NCI-H2227 (cell line): ENCODE data around the gene CREB3L2.

Source experiments
- DNase-seq: peaks from one replicate; lab custom pipeline; 2025; ENCODE audit not compliant: unreplicated experiment; lab: John Stamatoyannopoulos, UW

CREB3L2 gene

DNA sequence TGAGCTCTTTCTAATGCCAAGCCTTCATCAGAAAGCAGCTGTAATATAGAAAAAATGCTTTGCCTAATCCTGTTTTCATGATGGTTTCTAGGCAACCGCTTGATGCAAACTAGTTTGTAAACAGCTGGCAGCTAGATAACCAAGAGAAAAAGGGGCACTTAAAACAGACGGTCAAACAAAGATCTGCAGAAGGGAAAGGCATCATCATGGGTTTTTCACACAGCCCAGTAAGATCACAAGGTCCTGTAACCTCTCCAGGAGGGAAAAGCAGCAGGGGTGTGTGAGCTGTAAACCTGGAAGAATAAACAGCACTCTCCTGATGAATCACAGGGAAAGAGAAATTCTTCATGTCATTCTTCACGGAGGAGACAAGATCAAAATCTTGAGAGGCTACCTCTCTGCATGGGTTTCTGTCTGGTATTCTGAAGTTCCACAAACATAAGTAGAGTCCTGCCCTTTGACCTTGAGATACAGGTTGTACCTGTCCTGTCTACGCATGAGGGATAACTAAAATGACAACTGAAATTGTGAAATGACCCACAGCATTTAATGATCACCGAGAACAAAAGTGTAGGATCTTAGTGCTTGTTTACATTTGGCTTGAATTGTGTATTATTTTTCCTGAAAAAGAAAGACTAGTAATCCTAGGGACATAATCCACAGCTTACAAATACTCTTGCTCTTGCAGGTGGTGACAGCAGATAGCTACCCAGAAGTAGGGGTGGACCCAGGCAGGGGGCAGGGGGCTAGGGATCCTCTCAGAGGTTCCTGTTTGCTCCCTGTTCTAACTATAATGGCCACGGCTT is 48.0 kb downstream of the CREB3L2 start:
- peak; percentile 69 for DNase-seq

- no peak for DNase-seq
Observed at GRCh38 chr7:137953043-137953664, 48.7 kb downstream of the CREB3L2 start.

DNA sequence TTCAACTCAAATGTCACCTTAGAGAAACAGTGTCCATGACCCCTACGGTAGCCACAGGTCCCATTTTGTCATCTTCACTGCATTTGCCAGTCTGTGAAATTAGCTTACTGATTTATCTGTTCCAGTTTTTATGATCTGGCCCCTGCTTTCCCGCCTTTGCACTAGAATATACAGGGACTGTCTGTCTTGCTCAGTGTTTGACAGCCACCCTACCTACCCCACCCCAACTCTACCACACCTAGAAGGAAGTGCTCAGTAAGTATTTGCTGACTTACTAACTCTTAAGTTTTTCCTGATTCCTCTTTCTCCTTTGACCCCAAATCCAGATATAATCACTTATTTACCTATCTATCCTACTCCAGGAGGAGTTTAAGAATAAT is 49.5 kb downstream of the CREB3L2 start:
- no peak for DNase-seq

DNA sequence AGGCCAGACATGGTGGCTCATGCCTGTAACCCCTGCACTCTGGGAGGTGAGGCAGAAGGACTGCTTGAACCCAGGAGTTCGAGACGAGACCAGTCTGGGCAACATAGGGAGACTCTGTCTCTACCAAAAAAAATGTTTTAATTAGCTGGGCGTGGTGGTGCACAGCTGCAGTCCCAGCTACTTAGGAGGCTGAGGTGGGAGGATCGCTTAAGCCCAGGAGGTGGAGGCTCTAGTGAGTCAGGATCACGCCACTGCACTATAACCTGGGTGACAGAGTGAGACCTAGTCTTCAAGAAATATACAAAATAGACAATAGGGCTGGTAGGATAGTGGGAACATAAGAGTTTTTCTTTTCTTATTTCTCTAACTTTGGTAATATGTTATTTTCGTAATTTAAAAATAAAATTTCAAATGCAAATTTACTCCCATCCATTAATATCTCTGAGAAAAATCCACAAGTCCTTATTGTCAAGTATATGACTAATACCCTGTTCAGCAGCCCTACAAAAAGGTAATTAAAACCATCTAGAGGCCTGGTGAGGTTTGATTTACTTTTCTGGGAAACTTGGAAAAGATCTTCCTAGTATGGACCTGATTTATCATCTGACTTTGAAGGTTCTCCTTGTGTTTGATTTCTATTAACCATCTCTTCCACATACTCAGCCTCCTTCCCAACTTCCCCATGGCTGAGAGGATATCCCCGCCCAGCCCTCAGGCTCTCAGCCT is 50.0 kb downstream of the CREB3L2 start:
- DNase-seq: no peak

DNA sequence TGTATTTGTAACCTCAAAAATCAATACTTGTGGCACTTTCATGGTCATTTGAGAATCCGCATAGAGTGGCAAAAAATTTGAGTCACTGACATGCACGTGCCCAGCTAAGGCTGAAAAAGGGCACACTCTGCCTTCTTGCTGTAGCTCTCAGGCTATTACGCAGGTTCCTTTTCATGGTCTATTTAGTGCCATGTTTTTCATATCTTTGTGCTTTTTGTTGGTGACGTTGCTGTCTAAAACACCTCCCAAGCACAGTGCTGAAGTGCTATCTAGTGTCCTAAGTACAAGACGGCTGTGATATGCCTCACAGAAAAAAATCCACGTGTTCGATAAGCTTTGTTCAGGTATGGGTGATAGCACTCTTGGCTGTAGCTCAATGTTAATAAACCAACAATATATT is 50.9 kb downstream of the CREB3L2 start:
- no peak for DNase-seq

GRCh38 chr7:137950263-137950621 is 51.6 kb downstream of the CREB3L2 start:
- no peak for DNase-seq

- DNase-seq: no peak
Observed at GRCh38 chr7:137949416-137950262, 52.2 kb downstream of the CREB3L2 start.

GRCh38 chr7:137948845-137949330 is 53.0 kb downstream of the CREB3L2 start:
- DNase-seq: no peak

DNA sequence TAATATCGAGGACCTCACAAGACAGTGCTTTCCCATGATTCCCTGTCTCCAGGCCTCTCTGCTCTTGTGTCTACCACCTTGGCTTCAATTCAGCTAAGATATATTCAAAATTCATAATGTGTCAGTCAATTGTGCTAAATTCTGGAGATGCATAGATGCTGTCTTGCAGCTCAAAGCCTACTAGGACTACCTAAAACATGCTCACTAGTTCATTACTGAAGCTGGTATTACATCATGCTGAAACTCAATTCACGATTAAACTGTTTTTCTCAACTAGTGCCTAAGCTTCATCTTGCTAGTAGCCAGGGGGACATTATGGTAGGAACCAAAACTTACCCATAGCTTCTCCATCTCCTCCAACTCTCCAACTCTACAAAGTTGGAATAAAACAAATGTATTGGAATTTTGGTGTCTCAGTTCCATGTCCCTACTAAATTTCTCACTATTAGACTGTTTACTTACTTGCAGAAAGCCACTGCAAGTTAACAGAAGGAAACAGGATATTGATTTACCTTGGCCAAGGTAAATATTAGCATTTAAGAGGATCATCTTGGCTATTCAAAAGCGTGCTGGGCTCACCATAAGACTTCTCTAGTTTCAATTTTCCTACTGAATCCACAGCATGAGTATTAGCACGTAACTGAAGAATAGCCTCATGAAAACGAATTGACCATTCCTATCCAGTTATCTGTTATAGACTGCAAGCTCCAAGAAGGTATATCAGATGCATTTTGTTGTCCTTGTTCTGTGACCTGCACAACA is 53.6 kb downstream of the CREB3L2 start:
- no peak for DNase-seq

DNA sequence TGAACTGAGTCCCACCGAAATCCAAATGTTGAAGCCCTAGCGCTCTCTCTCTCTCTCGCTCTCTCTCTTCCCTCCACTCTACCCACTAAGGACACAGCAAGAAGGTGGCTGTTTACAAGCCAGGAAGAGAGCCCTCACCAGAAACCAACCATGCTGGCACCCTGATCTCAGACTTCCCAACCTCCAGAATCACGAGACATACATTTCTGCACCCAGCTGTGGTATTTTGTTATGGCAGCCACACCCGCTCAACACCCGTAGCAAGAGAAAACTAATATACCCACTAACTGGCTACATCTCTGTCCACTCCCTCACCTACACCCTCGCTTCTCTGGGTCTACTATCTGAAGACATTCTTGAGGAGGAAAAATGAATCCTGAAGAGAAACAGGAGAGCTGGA is 54.8 kb downstream of the CREB3L2 start:
- no peak for DNase-seq

- DNase-seq: peak; percentile 90
Observed at GRCh38 chr7:137946011-137946410, 55.9 kb downstream of the CREB3L2 start.

DNA sequence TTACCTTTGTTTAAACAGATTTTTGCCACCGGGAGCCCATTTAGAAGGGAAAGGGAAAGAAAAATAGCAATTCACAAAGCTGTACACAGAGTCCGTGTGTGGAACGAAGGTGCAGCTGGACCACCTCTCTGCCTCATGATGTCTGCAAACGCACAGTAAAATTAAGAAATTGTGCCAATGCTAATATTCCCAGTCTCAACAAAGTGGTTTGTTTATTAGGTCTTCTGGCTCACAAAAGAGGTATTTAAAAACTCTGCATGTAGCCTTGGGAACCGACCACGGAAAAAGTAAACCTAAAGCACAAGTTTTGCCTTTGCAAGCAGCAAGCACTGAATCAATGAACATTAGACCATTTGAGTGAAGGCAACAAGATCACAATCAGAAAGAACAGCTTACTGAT is 57.7 kb downstream of the CREB3L2 start:
- DNase-seq: no peak

DNA sequence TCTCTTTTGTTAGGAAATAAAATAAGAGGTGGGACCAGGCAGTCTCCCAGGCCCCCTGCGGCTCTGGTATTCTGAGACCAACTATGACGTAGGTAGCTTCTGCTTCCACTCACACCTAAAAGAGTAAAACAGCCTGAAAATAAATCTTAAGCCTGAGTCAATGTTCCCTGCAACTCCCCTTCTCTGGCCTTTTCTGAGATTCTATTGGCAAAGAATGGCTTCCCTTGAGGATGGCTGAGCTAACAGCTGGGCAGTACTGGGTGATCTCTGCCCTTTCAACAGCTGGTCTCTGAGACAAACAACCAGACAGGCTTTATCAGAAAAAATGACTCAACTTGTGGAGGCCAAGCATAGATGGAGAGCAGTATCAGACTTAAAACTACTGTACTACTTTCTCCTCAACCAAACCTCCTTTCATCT is 58.7 kb downstream of the CREB3L2 start:
- DNase-seq: no peak

DNA sequence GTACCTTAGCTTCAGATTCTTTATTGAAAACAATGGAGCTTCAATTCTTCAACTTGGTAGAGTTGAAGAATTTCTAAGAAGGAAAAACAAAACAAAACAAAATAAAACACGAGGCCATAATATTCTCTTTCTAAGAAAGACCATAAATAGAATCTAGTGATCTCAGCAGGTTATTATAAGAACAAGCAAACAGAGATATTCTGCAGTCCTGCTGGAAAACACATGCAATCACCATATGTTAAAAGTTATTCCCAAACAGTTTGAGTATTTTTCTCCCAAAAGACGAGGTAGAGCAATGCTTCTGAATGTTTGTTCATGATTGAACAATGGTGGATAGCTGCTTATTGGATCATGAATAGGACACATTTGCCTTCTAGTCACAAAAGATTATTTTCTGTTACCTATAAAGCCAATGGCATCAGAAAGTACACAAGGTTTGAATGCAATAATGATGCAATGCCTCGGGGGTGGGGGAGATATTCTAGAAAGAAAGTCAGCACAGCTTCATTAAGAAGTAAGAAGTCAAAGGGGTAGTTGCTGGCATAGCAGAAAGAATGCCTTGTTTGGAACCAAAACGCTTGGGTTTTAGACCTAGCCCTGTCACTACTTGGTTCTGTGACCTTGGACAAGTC is 59.3 kb downstream of the CREB3L2 start:
- no peak for DNase-seq

DNA sequence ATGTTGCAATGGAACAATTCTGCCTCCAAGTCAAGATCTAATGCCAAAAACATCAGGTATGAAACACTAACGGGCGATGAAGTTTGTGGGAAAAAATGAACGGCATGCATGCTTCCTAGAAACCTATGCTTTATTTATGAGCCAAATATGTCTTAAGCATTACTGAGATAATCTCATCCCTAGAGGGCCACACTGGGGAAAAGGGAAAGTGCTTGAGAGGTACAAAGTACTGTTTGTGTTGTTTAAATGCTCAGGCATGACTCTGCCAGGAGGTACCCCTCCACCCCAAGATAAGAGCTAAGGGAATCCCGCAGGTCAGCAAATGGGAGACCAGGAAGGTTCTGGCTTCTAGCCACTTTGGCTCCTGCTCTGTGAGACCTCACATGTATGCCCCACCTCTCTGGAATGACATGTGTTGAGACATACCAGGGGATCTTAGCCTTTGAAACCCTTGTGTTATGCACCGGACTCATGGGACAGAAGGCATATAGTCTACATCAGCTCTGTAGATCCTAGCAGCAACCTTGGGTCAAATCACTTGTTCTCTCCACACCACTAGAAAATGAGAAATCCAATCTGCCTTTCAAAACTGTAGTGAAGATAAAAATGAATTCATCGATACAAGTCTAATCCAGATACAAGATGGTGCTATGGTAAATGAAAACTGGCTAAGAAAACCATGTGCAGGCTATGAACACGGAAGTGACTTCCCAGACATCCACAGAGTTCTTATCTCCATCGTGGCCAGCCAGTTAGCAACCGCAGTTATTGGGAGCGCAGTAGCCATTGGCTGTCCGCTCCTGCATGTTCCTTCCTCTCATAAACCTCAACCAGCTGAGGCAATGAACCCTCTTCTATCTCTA is 61.0 kb downstream of the CREB3L2 start:
- no peak for DNase-seq

DNA sequence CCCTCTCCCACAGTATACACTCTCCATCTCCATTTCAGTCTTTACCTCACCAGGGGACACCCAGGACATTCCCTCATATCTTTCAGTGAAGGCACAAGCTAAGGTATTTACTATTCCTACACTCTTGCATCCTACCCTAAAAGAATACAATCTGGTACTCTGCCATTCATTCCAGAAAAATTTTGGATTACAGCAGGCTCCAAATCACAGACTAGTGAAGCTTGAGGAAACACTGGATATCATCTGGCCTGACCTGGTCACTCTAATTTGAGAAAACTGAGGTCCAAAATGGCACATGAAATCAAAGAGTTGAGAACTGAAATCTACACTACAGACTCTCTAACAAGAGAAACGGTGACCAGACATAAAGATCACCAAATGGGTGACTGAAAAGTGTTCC is 61.7 kb downstream of the CREB3L2 start:
- no peak for DNase-seq

DNA sequence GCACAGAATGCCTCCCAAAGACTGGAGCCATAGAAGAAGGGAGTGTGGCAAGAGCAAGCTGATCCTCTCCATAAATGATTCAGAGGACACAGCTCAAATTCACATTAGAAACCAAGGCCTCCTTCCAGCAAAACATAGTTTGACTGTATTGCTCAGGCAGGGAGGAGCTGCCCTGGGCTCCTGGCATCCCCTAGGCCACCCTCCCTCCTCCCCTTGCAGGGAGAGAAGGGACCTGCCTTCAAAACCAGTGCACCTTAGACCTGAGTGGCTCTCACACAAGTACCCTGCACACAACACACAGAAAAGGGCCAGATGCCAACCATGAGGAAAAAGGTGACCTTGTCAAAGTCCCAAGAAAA is 64.7 kb downstream of the CREB3L2 start:
- peak; percentile 41 for DNase-seq

- DNase-seq: peak; percentile 63
Observed at GRCh38 chr7:137936509-137937201, 65.2 kb downstream of the CREB3L2 start.
